GM18520 (cell line): Measurements from ENCODE around the gene NRP2.

Source experiments
- ATAC-seq: cut with Tn5 transposase; IDR thresholded peaks from one replicate; pipeline ENCODE4 v1.9.1; 2021; ENCODE audit not compliant: unreplicated experiment

NRP2 gene

DNA sequence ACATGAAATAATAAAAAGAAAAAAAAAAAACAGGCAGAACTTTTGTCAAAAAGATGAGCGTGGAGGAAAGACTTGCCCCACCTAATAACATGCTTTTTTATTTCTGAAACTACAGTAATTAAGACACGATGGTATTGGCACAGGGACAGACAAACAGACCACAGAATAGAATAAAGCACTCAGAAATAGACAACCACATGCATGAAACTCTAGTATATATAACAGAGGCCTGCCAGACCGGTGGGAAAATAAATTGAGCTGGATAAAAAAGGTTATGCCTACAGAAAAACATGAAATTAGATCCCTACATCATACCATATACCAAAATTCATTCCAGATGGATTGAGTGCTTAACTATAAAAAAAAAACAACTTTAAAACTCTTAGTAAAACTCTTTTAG lies 163.1 kb downstream of the NRP2 start:
- no peak for ATAC-seq
